OCI-LY1 (cell line): ENCODE data around the gene MYO10.

Source experiments
- EZH2 ChIP-seq: fragments of 200-600 bp; sonication (generic), shearing (Covaris generic); IDR thresholded peaks from 2 replicates; pipeline ENCODE4 v1.8.0; 2017; ENCODE audit warnings: borderline replicate concordance, mixed run types, mild to moderate bottlenecking, antibody characterized with exemption, low read length, moderate library complexity, mixed read lengths
- TF ChIP-seq, protein P1 (sequence below): fragments of 200-600 bp; sonication (generic), shearing (Covaris generic); IDR thresholded peaks from 2 replicates; pipeline ENCODE4 v1.5.1; 2017; ENCODE audit warnings: mild to moderate bottlenecking, antibody characterized with exemption, low read length, moderate library complexity, mixed read lengths

DNA sequence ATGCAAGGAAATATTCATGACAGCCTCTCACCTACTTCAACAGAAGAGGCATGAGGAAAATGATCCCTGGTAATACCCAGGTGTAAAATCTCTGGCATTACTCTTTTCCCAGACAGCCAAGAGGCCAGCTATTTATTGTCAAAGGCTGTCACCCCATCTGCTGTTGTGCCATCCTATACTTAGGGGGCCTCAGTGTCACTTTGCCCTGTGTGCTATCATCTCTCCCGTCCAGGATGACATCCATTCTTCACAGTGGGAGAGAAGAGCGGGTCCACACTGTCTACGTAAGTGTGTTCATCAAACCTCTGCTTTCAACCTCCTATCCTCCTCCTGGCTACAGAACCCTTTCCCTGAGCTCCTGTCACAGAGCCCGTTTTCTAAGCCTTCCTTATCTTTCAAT lies 82.6 kb downstream of the MYO10 start:
- TF ChIP-seq, protein P1, sequence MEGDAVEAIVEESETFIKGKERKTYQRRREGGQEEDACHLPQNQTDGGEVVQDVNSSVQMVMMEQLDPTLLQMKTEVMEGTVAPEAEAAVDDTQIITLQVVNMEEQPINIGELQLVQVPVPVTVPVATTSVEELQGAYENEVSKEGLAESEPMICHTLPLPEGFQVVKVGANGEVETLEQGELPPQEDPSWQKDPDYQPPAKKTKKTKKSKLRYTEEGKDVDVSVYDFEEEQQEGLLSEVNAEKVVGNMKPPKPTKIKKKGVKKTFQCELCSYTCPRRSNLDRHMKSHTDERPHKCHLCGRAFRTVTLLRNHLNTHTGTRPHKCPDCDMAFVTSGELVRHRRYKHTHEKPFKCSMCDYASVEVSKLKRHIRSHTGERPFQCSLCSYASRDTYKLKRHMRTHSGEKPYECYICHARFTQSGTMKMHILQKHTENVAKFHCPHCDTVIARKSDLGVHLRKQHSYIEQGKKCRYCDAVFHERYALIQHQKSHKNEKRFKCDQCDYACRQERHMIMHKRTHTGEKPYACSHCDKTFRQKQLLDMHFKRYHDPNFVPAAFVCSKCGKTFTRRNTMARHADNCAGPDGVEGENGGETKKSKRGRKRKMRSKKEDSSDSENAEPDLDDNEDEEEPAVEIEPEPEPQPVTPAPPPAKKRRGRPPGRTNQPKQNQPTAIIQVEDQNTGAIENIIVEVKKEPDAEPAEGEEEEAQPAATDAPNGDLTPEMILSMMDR, result no peak
- TF ChIP-seq EZH2, result no peak
